T-helper 2 cell treated with Interferon-gamma antibody and Interleukin-4, amounts not matched to agents 100 ng/mL and 5 ng/mL, for 36 hours (primary cell): Measurements from ENCODE around the gene AKR1C4. TPM values are rescaled to one million over a fixed set of nuclear protein-coding genes. Genes with fewer than 3 reads are reported as not detected.
"Not testable (repeated sequence)": the region's sequence is repeated elsewhere in the genome, so short reads cannot be mapped to it uniquely, and the experiment has no call there.

Source experiments
- intact Hi-C: fragments of 100-400 bp; cut with micrococcal nuclease; formaldehyde crosslinking; loops from one replicate; pipeline ENCODE4 v1.15.1; 2023
- total RNA-seq: library from RNA; stranded (reverse); gene quantifications from 2 replicates; pipeline ENCODE4 v1.2.3, GENCODE V29; 2022

AKR1C4 gene
- total RNA-seq, 1 donor from 2014 or later, result not detected

GRCh38 chr10:5206799-5207198, 10.2 kb downstream of the AKR1C4 start:
- intact Hi-C loops, result no loop called here

GRCh38 chr10:5209776-5210175, 13.1 kb downstream of the AKR1C4 start:
- intact Hi-C loops, result loop anchor here (10.0 kb wide), 1 partner anchor 65 kb away; no protein-coding TSS in a partner anchor

- intact Hi-C loops, result loop anchor here (10.0 kb wide), 1 partner anchor 65 kb away; no protein-coding TSS in a partner anchor
These were observed 13.6 kb downstream of the AKR1C4 start for GRCh38 chr10:5210261-5210660.

GRCh38 chr10:5211696-5212536, 15.3 kb downstream of the AKR1C4 start:
- intact Hi-C loops, result loop anchor here (10.0 kb wide), 1 partner anchor 63 kb away; no protein-coding TSS in a partner anchor

- intact Hi-C loops, result loop anchor here (10.0 kb wide), 1 partner anchor 58 kb away; no protein-coding TSS in a partner anchor
These were observed 20.2 kb downstream of the AKR1C4 start for GRCh38 chr10:5216801-5217200.

GRCh38 chr10:5219262-5219661, 22.6 kb downstream of the AKR1C4 start:
- intact Hi-C loops, result loop anchor here (10.0 kb wide), 1 partner anchor 56 kb away; no protein-coding TSS in a partner anchor

GRCh38 chr10:5222942-5223341, 26.3 kb downstream of the AKR1C4 start:
- intact Hi-C loops, result not testable (repeated sequence)

- intact Hi-C loops, result no loop called here
These were observed 32.4 kb downstream of the AKR1C4 start for GRCh38 chr10:5229019-5229418.

- intact Hi-C loops, result no loop called here
These were observed 36.7 kb downstream of the AKR1C4 start for GRCh38 chr10:5233324-5233723.

- intact Hi-C loops, result no loop called here
These were observed 37.6 kb downstream of the AKR1C4 start for GRCh38 chr10:5234106-5234860.

- intact Hi-C loops, result not testable (repeated sequence)
These were observed 40.9 kb downstream of the AKR1C4 start for GRCh38 chr10:5237541-5237940.

- intact Hi-C loops, result no loop called here
These were observed 45.9 kb downstream of the AKR1C4 start for GRCh38 chr10:5242585-5242984.

- intact Hi-C loops, result no loop called here
These were observed 46.9 kb downstream of the AKR1C4 start for GRCh38 chr10:5243521-5243987.

GRCh38 chr10:5252177-5253037, 55.8 kb downstream of the AKR1C4 start:
- intact Hi-C loops, result no loop called here

GRCh38 chr10:5254488-5254887, 57.9 kb downstream of the AKR1C4 start:
- intact Hi-C loops, result no loop called here

- intact Hi-C loops, result not testable (repeated sequence)
These were observed 61.1 kb downstream of the AKR1C4 start for GRCh38 chr10:5257768-5258167.

GRCh38 chr10:5259132-5259951, 62.7 kb downstream of the AKR1C4 start:
- intact Hi-C loops, result no loop called here

- intact Hi-C loops, result no loop called here
These were observed 63.4 kb downstream of the AKR1C4 start for GRCh38 chr10:5259952-5260578.

GRCh38 chr10:5260828-5261227, 64.2 kb downstream of the AKR1C4 start:
- intact Hi-C loops, result no loop called here

GRCh38 chr10:5265139-5265538, 68.5 kb downstream of the AKR1C4 start:
- intact Hi-C loops, result no loop called here
